Transverse colon (tissue), 4 donors: Measurements from ENCODE around the gene SLC26A9. TPM values are rescaled to one million over a fixed set of nuclear protein-coding genes. Genes with fewer than 3 reads are reported as not detected.

ENCODE experiments used
- DNase-seq: peaks from one replicate; pipeline ENCODE4 v3.0.0-alpha.2; 2019
- H3K27ac ChIP-seq, 4 donors: fragments of 200-600 bp; sonication (generic); 2 replicates each; pipeline ENCODE4 v1.5.1; 2016 to 2018; ENCODE audit warnings: inconsistent platforms in 4 of 4
- H3K27me3 ChIP-seq: fragments of 200-600 bp; sonication (generic); 2 replicates; pipeline ENCODE4 v1.5.1; 2017; ENCODE audit warnings: inconsistent platforms
- H3K36me3 ChIP-seq, 4 donors: fragments of 200-600 bp; sonication (generic); 2 replicates each; pipeline ENCODE4 v1.5.1; 2017 to 2019; ENCODE audit warnings: inconsistent platforms in 4 of 4
- H3K4me1 ChIP-seq, 4 donors: fragments of 200-600 bp; sonication (generic); 2 replicates each; pipeline ENCODE4 v1.5.1; 2017 to 2020; ENCODE audit warnings: inconsistent platforms in 4 of 4
- H3K4me3 ChIP-seq, 4 donors: fragments of 200-600 bp; sonication (generic); 1 replicate in 1 of 4; 2 replicates in 3 of 4; pipeline versions ENCODE4 v1.5.1 to v1.6.1; 2017 to 2019; ENCODE audit warnings: inconsistent platforms in 4 of 4
- H3K9me3 ChIP-seq, 2 donors: fragments of 200-600 bp; sonication (generic); 2 replicates each; pipeline ENCODE4 v1.5.1; 2017 to 2019; ENCODE audit warnings: inconsistent platforms in 2 of 2
- EP300 ChIP-seq: sonication (generic); formaldehyde crosslinking; IDR thresholded peaks from one replicate; pipeline ENCODE4 v1.6.1; 2017; ENCODE audit warnings: antibody characterized with exemption, low read depth
- POLR2A ChIP-seq: fragments of 450-650 bp; IDR thresholded peaks from one replicate; pipeline ENCODE4 v1.6.1; 2016; ENCODE audit warnings: antibody characterized with exemption, mild to moderate bottlenecking, moderate library complexity
- POLR2AphosphoS5 ChIP-seq, 3 donors: sonication (generic); formaldehyde crosslinking; IDR thresholded peaks; one replicate each; pipeline ENCODE4 v1.6.1; 2016; ENCODE audit warnings: antibody characterized with exemption in 3 of 3
- WGBS, 2 donors: methylation state at CpG; one replicate each; pipeline ENCODE4 v1.1.5; 2018; ENCODE audit warnings: low coverage in 1 of 2; 5-methylcytosine and 5-hydroxymethylcytosine counted together
- in situ Hi-C, 4 donors: fragments of 200-750 bp; cut with MboI; loops; one replicate each; pipeline versions ENCODE4 v1.15.0 to v1.15.1; 2017; ENCODE audit warnings: low sequenced_read_pairs in 3 of 4, low pct_ligation_motif_present in 1 of 4, low pct_unique_long_range_greater_than_20kb in 1 of 4
- intact Hi-C: fragments of 100-400 bp; cut with DNase I; formaldehyde crosslinking; loops from one replicate; pipeline ENCODE4 v1.15.1; 2023; ENCODE audit warnings: low total_unique reads
- total RNA-seq, 4 donors: library from RNA; depleted of rRNA; stranded (reverse); fragments of >200 nt; gene quantifications; one replicate each; pipeline ENCODE4 v1.1.0, GENCODE V29; 2016
- TF ChIP-seq, protein P1 (sequence below), 5 experiments: fragments of 200-600 bp in 3 of 5; fragments of 450-650 bp in 2 of 5; sonication (generic) in 3 of 5; IDR thresholded peaks; 1 replicate in 2 of 5; 2 replicates in 3 of 5; pipeline ENCODE4 v1.5.1; 2016 to 2017; ENCODE audit warnings: antibody characterized with exemption in 5 of 5, inconsistent platforms in 3 of 5, mild to moderate bottlenecking in 2 of 5, moderate library complexity in 1 of 5

SLC26A9 gene
- total RNA-seq, 4 donors from 2014 or later, result not detected

DNA sequence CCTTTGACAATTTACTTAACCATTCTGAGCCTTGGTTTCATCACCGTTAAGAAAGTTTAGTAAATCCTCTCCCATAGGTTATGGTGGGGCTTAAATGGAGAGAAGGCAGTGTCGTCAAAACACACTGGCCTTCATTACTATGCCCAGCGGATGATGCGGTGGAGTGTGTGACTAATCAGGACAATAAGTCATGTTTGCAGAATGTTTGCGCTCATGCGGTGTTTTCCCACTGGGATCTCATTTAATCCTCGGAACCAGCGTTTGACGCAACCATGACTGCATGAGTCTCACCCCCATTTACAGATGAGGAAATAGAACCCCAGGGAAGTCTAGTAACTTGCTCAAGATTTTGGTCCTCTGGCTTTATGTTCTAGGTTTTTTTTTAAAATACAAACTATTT lies 17.5 kb downstream of the SLC26A9 start:
- TF ChIP-seq, protein P1, sequence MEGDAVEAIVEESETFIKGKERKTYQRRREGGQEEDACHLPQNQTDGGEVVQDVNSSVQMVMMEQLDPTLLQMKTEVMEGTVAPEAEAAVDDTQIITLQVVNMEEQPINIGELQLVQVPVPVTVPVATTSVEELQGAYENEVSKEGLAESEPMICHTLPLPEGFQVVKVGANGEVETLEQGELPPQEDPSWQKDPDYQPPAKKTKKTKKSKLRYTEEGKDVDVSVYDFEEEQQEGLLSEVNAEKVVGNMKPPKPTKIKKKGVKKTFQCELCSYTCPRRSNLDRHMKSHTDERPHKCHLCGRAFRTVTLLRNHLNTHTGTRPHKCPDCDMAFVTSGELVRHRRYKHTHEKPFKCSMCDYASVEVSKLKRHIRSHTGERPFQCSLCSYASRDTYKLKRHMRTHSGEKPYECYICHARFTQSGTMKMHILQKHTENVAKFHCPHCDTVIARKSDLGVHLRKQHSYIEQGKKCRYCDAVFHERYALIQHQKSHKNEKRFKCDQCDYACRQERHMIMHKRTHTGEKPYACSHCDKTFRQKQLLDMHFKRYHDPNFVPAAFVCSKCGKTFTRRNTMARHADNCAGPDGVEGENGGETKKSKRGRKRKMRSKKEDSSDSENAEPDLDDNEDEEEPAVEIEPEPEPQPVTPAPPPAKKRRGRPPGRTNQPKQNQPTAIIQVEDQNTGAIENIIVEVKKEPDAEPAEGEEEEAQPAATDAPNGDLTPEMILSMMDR (IDR thresholded peaks at IDR 0.05), result no peak
- no peak for TF ChIP-seq POLR2A
- no peak for TF ChIP-seq POLR2AphosphoS5 (IDR thresholded peaks at IDR 0.05)
- no peak for TF ChIP-seq EP300
- Histone ChIP-seq H3K27me3 (no peaks in the 10 kb centered on the region), H3K9me3 (no peaks in the 10 kb centered on the region), H3K4me3 (no peak overlapping the region), H3K4me1 (no peaks in the 10 kb centered on the region), H3K27ac (no peak overlapping the region), H3K36me3 (no peaks in the 10 kb centered on the region)
- DNase-seq, result no peak
- intact Hi-C loops (no loop called here), in situ Hi-C loops (no loop called here)
- WGBS, 2 donors, result 65 to 79% methylated on average over 5 to 9 of the region's 9 CpGs

GRCh38 chr1:205924460-205924790 lies 18.8 kb downstream of the SLC26A9 start:
- TF ChIP-seq POLR2AphosphoS5 (IDR thresholded peaks at IDR 0.05), result no peak
- TF ChIP-seq EP300, result no peak
- intact Hi-C loops, result no loop called here

GRCh38 chr1:205923651-205924459 lies 19.4 kb downstream of the SLC26A9 start:
- WGBS, 2 donors, result 86 to 89% methylated on average over 4 to 11 of the region's 11 CpGs
- H3K27ac ChIP-seq, result no peak overlapping the region
- TF ChIP-seq POLR2A (no peak), POLR2AphosphoS5 (IDR thresholded peaks at IDR 0.05) (no peak), EP300 (no peak)
- TF ChIP-seq, protein P1 (IDR thresholded peaks at IDR 0.05), result no peak
- in situ Hi-C loops (loop anchor here in 1 of 4 donors (25.0 kb wide), 1 partner anchor 137 kb away; the partner anchor contains the start of gene RAB29), intact Hi-C loops (no loop called here)
- no peak for DNase-seq
- no peak overlapping the region for H3K4me3 ChIP-seq
- no peaks in the 10 kb centered on the region for H3K36me3 ChIP-seq
- H3K4me1 ChIP-seq, result no peaks in the 10 kb centered on the region
- no peaks in the 10 kb centered on the region for H3K9me3 ChIP-seq
- H3K27me3 ChIP-seq, result no peaks in the 10 kb centered on the region

More at GRCh38 chr1:205924460-205924790, 18.8 kb downstream of the SLC26A9 start:
- H3K9me3 ChIP-seq, result no peaks in the 10 kb centered on the region
- H3K27ac ChIP-seq, result no peak overlapping the region
- DNase-seq, result no peak
- no peaks in the 10 kb centered on the region for H3K4me1 ChIP-seq
- no peak overlapping the region for H3K4me3 ChIP-seq
- H3K27me3 ChIP-seq, result no peaks in the 10 kb centered on the region
- H3K36me3 ChIP-seq, result no peaks in the 10 kb centered on the region
- in situ Hi-C loops, result loop anchor here in 1 of 4 donors (25.0 kb wide), 1 partner anchor 137 kb away; the partner anchor contains the start of gene RAB29

GRCh38 chr1:205922806-205923205 lies 20.4 kb downstream of the SLC26A9 start:
- Histone ChIP-seq H3K4me1 (no peaks in the 10 kb centered on the region), H3K9me3 (no peaks in the 10 kb centered on the region), H3K27me3 (no peaks in the 10 kb centered on the region), H3K36me3 (no peaks in the 10 kb centered on the region), H3K4me3 (no peak overlapping the region), H3K27ac (no peak overlapping the region)
- in situ Hi-C loops (loop anchor here in 1 of 4 donors (25.0 kb wide), 1 partner anchor 136 kb away; the partner anchor contains the start of gene RAB29), intact Hi-C loops (no loop called here)
- 67 to 89% methylated on average over 3 to 6 of the region's 6 CpGs for WGBS, 2 donors
- TF ChIP-seq, protein P1 (IDR thresholded peaks at IDR 0.05), result no peak
- TF ChIP-seq POLR2A, result no peak
- DNase-seq, result no peak
